ENCODE results near the gene PHF20.
"Not testable (repeated sequence)": the region's sequence is repeated elsewhere in the genome, so short reads cannot be mapped to it uniquely, and the experiment has no call there.

Gene PHF20

GRCh38 chr20:35891375-35891774 is 119.6 kb downstream of the PHF20 start:
- Mint-ChIP-seq H3K4me1 (ENCODE audit: low read depth) (peaks cover 13% of the 10 kb centered on the region), H3K9me3 (no peaks in the 10 kb centered on the region), H3K4me3 (no peak overlapping the region), H3K27me3 (ENCODE audit: low read depth) (no peaks in the 10 kb centered on the region), H3K36me3 (ENCODE audit: low read depth) (peaks cover 3% of the 10 kb centered on the region), H3K27ac (no peak overlapping the region)

GRCh38 chr20:35892871-35893270 is 121.1 kb downstream of the PHF20 start:
- Mint-ChIP-seq H3K27me3 (ENCODE audit: low read depth) (no peaks in the 10 kb centered on the region), H3K4me1 (ENCODE audit: low read depth) (peaks cover 13% of the 10 kb centered on the region), H3K9me3 (no peaks in the 10 kb centered on the region), H3K27ac (no peak overlapping the region), H3K36me3 (ENCODE audit: low read depth) (peaks cover 3% of the 10 kb centered on the region), H3K4me3 (no peak overlapping the region)

- Mint-ChIP-seq H3K9me3 (no peaks in the 10 kb centered on the region), H3K36me3 (ENCODE audit: low read depth) (peaks cover 3% of the 10 kb centered on the region), H3K27ac (no peak overlapping the region), H3K4me3 (no peak overlapping the region), H3K27me3 (ENCODE audit: low read depth) (no peaks in the 10 kb centered on the region), H3K4me1 (ENCODE audit: low read depth) (peaks cover 13% of the 10 kb centered on the region)
These were observed 122.1 kb downstream of the PHF20 start for GRCh38 chr20:35893942-35894341.

- H3K4me3 Mint-ChIP-seq; H3K27ac Mint-ChIP-seq; H3K27me3 Mint-ChIP-seq (ENCODE audit: low read depth); H3K9me3 Mint-ChIP-seq; H3K36me3 Mint-ChIP-seq (ENCODE audit: low read depth): not testable (repeated sequence)
- H3K4me1 Mint-ChIP-seq (ENCODE audit: low read depth), result peaks cover 13% of the 10 kb centered on the region
These were observed 123.7 kb downstream of the PHF20 start for GRCh38 chr20:35895516-35895915.

GRCh38 chr20:35899064-35899463 is 127.2 kb downstream of the PHF20 start:
- no peak overlapping the region for H3K27ac Mint-ChIP-seq
- H3K4me3 Mint-ChIP-seq, result no peak overlapping the region
- peaks cover 7% of the 10 kb centered on the region for H3K4me1 Mint-ChIP-seq (ENCODE audit: low read depth)
- no peaks in the 10 kb centered on the region for H3K9me3 Mint-ChIP-seq
- peaks cover 13% of the 10 kb centered on the region for H3K36me3 Mint-ChIP-seq (ENCODE audit: low read depth)
- no peaks in the 10 kb centered on the region for H3K27me3 Mint-ChIP-seq (ENCODE audit: low read depth)

- not testable (repeated sequence) for H3K4me1 Mint-ChIP-seq (ENCODE audit: low read depth); H3K27me3 Mint-ChIP-seq (ENCODE audit: low read depth); H3K9me3 Mint-ChIP-seq; H3K4me3 Mint-ChIP-seq; H3K27ac Mint-ChIP-seq
- H3K36me3 Mint-ChIP-seq (ENCODE audit: low read depth), result peaks cover 18% of the 10 kb centered on the region
These were observed 129.4 kb downstream of the PHF20 start for GRCh38 chr20:35901230-35901629.

- Mint-ChIP-seq H3K4me1 (ENCODE audit: low read depth) (no peaks in the 10 kb centered on the region), H3K4me3 (no peak overlapping the region), H3K36me3 (ENCODE audit: low read depth) (peaks cover 22% of the 10 kb centered on the region), H3K9me3 (no peaks in the 10 kb centered on the region), H3K27ac (no peak overlapping the region), H3K27me3 (ENCODE audit: low read depth) (no peaks in the 10 kb centered on the region)
These were observed 130.1 kb downstream of the PHF20 start for GRCh38 chr20:35901678-35902544.

- peaks cover 23% of the 10 kb centered on the region for H3K36me3 Mint-ChIP-seq (ENCODE audit: low read depth)
- no peaks in the 10 kb centered on the region for H3K9me3 Mint-ChIP-seq
- no peaks in the 10 kb centered on the region for H3K27me3 Mint-ChIP-seq (ENCODE audit: low read depth)
- no peak overlapping the region for H3K4me3 Mint-ChIP-seq
- no peak overlapping the region for H3K27ac Mint-ChIP-seq
- no peaks in the 10 kb centered on the region for H3K4me1 Mint-ChIP-seq (ENCODE audit: low read depth)
These were observed 130.7 kb downstream of the PHF20 start for GRCh38 chr20:35902545-35902941.

- peaks cover 9% of the 10 kb centered on the region for H3K4me1 Mint-ChIP-seq (ENCODE audit: low read depth)
- no peak overlapping the region for H3K27ac Mint-ChIP-seq
- no peaks in the 10 kb centered on the region for H3K9me3 Mint-ChIP-seq
- peaks cover 30% of the 10 kb centered on the region for H3K36me3 Mint-ChIP-seq (ENCODE audit: low read depth)
- H3K4me3 Mint-ChIP-seq, result no peak overlapping the region
- no peaks in the 10 kb centered on the region for H3K27me3 Mint-ChIP-seq (ENCODE audit: low read depth)
These were observed 132.0 kb downstream of the PHF20 start for GRCh38 chr20:35903843-35904242.

- H3K36me3 Mint-ChIP-seq (ENCODE audit: low read depth), result peaks cover 30% of the 10 kb centered on the region
- no peaks in the 10 kb centered on the region for H3K9me3 Mint-ChIP-seq
- H3K4me1 Mint-ChIP-seq (ENCODE audit: low read depth), result peaks cover 16% of the 10 kb centered on the region
- H3K4me3 Mint-ChIP-seq, result no peak overlapping the region
- H3K27ac Mint-ChIP-seq, result no peak overlapping the region
- H3K27me3 Mint-ChIP-seq (ENCODE audit: low read depth), result no peaks in the 10 kb centered on the region
These were observed 133.3 kb downstream of the PHF20 start for GRCh38 chr20:35904982-35905663.

GRCh38 chr20:35907017-35907701 is 135.3 kb downstream of the PHF20 start:
- no peaks in the 10 kb centered on the region for H3K27me3 Mint-ChIP-seq (ENCODE audit: low read depth)
- peaks cover 16% of the 10 kb centered on the region for H3K4me1 Mint-ChIP-seq (ENCODE audit: low read depth)
- no peak overlapping the region for H3K27ac Mint-ChIP-seq
- H3K4me3 Mint-ChIP-seq, result no peak overlapping the region
- H3K9me3 Mint-ChIP-seq, result no peaks in the 10 kb centered on the region
- H3K36me3 Mint-ChIP-seq (ENCODE audit: low read depth), result peaks cover 29% of the 10 kb centered on the region

- no peak overlapping the region for H3K27ac Mint-ChIP-seq
- no peaks in the 10 kb centered on the region for H3K27me3 Mint-ChIP-seq (ENCODE audit: low read depth)
- peaks cover 26% of the 10 kb centered on the region for H3K36me3 Mint-ChIP-seq (ENCODE audit: low read depth)
- H3K9me3 Mint-ChIP-seq, result no peaks in the 10 kb centered on the region
- no peak overlapping the region for H3K4me3 Mint-ChIP-seq
- peaks cover 16% of the 10 kb centered on the region for H3K4me1 Mint-ChIP-seq (ENCODE audit: low read depth)
These were observed 136.2 kb downstream of the PHF20 start for GRCh38 chr20:35908007-35908406.

- no peaks in the 10 kb centered on the region for H3K9me3 Mint-ChIP-seq
- H3K36me3 Mint-ChIP-seq (ENCODE audit: low read depth), result peaks cover 30% of the 10 kb centered on the region
- no peak overlapping the region for H3K27ac Mint-ChIP-seq
- no peak overlapping the region for H3K4me3 Mint-ChIP-seq
- no peaks in the 10 kb centered on the region for H3K27me3 Mint-ChIP-seq (ENCODE audit: low read depth)
- H3K4me1 Mint-ChIP-seq (ENCODE audit: low read depth), result peaks cover 21% of the 10 kb centered on the region
These were observed 137.4 kb downstream of the PHF20 start for GRCh38 chr20:35909176-35909575.

GRCh38 chr20:35909796-35910195 is 138.0 kb downstream of the PHF20 start:
- Mint-ChIP-seq H3K9me3 (no peaks in the 10 kb centered on the region), H3K27me3 (ENCODE audit: low read depth) (no peaks in the 10 kb centered on the region), H3K4me3 (no peak overlapping the region), H3K36me3 (ENCODE audit: low read depth) (peaks cover 32% of the 10 kb centered on the region), H3K27ac (no peak overlapping the region), H3K4me1 (ENCODE audit: low read depth) (peaks cover 21% of the 10 kb centered on the region)

GRCh38 chr20:35910254-35910653 is 138.4 kb downstream of the PHF20 start:
- Mint-ChIP-seq H3K36me3 (ENCODE audit: low read depth) (peaks cover 28% of the 10 kb centered on the region), H3K27ac (no peak overlapping the region), H3K27me3 (ENCODE audit: low read depth) (no peaks in the 10 kb centered on the region), H3K9me3 (no peaks in the 10 kb centered on the region), H3K4me3 (no peak overlapping the region), H3K4me1 (ENCODE audit: low read depth) (peaks cover 21% of the 10 kb centered on the region)
